GM12872 (cell line): ENCODE results near the gene GSTA4.

Experiments used
- TF ChIP-seq, protein P1 (sequence below): IDR thresholded peaks from 3 replicates; pipeline ENCODE4 v1.5.1; 2011; ENCODE audit warnings: low read depth, mild to moderate bottlenecking, low read length, moderate library complexity; ENCODE audit not compliant: insufficient read depth

GSTA4 gene

DNA sequence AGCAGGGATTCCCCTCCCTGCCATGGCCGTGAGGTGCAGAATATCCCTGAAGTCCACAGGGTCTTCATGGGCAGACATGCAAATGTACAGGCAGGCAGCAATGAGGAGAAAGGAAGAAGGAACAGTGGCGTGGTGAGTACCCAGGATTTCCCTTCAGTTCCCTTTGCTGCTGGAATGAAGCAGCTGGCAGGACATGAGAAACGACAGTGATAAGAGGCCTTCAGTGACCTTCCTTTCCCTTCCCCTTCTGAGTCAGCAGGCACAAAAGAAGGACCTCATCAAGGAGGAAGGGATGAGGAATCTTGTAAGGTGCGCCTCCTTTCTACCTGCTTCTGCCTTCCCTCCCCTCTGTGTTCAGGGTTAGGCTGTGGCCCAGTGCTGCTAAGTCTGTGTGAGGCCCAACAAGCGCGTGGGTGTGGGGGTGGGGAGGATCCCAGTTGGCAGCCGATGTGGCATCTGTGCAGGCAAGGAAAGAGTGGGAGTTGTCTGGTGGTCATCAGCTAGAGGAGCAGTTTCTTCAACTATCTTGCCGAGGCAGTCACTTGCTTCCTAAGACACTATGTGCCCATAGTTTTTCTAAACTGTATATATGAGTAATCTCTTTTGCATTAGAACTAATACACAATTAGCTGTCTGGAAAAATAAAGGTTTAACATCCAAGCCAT is 40.6 kb upstream of the GSTA4 start:
- TF ChIP-seq, protein P1, sequence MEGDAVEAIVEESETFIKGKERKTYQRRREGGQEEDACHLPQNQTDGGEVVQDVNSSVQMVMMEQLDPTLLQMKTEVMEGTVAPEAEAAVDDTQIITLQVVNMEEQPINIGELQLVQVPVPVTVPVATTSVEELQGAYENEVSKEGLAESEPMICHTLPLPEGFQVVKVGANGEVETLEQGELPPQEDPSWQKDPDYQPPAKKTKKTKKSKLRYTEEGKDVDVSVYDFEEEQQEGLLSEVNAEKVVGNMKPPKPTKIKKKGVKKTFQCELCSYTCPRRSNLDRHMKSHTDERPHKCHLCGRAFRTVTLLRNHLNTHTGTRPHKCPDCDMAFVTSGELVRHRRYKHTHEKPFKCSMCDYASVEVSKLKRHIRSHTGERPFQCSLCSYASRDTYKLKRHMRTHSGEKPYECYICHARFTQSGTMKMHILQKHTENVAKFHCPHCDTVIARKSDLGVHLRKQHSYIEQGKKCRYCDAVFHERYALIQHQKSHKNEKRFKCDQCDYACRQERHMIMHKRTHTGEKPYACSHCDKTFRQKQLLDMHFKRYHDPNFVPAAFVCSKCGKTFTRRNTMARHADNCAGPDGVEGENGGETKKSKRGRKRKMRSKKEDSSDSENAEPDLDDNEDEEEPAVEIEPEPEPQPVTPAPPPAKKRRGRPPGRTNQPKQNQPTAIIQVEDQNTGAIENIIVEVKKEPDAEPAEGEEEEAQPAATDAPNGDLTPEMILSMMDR = no peak

DNA sequence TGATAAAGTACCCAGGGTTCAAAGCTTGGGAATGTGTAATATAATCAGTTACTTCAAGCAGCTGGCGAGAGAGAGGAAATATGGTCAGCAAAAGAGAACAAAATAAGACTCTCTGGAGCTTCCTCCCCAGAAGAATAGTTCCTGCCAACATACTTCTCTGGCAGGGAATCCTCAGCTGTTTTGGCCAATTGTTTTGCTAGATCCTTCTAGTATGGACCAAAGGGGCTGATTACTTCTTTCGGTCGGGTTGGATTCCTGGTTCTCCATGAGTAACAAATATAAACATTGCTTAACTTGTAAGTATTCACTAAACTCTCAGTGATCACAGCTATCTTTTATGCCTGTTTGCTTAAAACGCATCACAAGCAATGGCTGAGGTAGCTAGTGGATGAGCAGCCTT is 38.7 kb upstream of the GSTA4 start:
- TF ChIP-seq, protein P1 = no peak

DNA sequence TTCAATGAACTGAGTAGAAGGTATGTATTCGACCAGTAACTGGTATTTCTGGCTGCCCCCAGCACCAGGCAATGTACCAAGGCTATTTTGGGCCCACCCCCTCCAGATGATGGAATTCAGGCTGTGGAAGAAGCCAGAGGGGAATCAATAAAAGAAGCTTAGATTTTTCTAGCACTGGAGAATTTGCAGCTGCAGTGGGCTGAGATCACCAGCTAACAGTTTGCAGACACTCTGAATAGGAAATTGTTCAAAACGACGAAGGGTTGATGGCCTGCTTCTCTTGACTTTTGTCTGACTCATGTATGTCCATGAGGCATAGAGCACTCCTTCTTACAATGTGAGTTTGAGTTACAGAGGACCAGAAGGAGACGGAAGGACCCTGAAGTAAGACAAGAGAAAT is 37.8 kb upstream of the GSTA4 start:
- TF ChIP-seq, protein P1 = no peak

DNA sequence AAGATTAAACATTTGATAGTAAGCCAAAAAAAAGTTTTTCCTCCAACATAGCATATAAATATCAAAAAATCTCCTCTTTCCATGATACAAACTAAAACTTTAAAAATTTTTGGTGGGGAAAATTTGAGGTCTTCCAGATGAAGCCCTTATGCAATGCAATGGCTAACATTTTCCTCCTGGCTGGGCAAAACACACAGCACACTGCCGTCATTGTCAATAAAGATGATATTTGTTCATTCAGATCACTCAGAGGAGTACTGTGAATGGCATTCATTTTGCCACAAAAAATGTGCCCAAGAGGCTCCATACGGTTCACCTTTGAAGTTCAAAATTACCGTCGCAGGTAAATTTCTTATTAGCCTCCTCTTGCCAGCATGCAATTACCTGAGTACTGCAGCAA is 36.2 kb upstream of the GSTA4 start:
- TF ChIP-seq, protein P1 = no peak

DNA sequence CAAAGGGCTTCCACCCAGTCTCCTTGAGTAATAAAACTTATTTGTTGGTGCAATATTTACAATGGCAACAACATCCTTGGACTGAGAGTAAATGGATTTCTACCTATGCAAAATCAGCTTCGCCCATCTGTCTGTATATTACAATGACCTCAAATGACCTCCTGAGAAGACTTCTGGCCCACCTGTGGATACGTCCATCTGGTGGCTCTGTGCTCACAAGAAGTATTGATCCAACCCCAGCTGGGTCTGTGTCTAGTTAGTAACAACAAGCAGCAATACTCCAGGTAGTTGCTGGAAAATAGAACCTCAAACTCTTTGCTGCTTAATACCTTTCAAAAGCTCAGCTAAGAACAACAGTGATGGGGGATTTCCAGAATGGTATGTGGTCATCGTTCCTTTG is 34.7 kb upstream of the GSTA4 start:
- TF ChIP-seq, protein P1 = no peak

DNA sequence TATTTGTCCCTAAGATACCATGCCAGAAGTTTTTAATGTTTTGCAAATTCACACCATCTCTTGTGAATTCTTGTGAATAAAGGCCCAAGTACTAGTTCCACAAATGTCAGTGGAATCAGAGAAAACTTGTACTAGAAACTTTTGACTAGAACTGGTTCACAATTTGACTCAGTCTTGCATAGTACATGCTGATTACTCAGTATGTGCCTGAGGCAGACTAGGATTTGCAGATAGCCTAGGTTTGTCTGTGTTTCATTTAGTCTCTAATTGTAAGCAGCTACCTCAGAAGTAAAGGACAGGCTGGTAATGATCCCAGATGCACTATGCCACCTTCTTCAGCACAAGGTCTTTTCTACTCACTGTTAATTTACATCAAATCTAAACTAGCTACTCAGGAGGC is 34.2 kb upstream of the GSTA4 start:
- TF ChIP-seq, protein P1 = no peak

DNA sequence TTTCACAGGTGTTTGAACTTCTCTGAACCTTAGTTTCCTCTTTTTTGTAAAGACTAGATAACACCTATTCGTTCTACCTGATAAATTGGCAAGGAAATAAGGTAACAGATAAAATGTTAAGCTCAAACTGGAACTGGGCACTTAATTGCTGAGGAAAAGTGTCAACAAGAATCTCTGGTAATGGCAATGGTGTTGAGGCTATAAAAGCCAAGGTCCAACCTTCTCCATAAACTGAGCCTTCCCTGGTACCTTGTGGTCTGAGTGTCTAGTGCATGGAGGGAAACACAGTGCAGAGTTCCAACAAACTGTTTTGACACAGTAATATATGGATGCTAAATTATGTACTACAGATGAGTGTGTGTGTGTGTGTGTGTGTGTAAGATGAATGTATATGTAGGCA is 33.4 kb upstream of the GSTA4 start:
- TF ChIP-seq, protein P1 = no peak

DNA sequence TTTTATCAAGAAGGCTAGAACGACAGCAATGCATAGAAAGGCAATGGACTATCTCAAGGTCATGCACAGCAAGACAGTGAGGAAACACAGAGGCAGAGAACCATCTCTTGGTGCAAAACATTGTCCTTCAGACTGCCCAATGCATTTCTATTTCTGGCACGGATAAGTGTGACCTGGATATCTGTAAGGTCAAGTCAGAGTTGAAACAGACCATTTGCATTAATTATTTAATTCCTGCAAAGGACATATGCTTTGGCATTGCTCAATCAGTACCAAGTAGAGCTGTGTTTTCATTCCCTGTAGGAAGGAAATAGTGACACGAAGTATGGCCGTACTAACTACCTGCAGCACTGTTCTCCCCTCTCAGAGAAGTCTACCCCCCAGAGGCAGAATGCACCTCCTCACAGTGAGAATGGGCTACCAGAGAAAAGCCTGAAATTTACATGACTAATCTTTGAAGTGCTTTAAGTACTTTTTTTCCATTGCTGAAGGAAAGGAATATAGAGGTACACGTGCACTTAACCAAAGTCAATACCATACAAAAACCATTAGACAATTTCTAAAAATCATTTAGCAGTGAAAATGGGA is 32.1 kb upstream of the GSTA4 start:
- TF ChIP-seq, protein P1 = no peak
